Suppressor macrophage treated with lipopolysaccharide for 4 hours (primary cell): ENCODE data around the gene PLCB4.

Experiments
- DNase-seq: peaks from one replicate; pipeline ENCODE4 v3.0.0-alpha.2; 2020

The PLCB4 gene

GRCh38 chr20:9109566-9109965 is 40.7 kb downstream of the PLCB4 start:
- no peak for DNase-seq

DNA sequence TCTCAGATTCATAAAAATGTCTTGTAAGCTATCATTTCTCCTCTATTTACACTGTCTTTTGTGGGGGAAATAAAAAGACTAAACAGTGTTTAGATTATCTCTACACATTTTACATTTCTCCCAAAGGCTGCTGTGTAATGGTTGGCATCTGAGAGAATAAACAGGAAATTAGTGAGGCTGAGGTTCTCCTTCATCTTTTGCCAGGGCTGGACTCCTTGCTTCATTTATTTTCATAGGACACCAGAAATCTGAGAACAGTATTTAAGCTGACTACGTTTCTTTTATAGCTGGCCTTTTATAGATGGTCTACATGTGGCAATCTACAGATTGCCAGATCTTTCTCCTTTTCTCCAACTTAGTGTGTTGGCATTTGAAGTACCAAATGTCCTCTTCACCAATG is 41.5 kb downstream of the PLCB4 start:
- no peak for DNase-seq

- DNase-seq = no peak
These were observed 42.1 kb downstream of the PLCB4 start for GRCh38 chr20:9110916-9111432.

DNA sequence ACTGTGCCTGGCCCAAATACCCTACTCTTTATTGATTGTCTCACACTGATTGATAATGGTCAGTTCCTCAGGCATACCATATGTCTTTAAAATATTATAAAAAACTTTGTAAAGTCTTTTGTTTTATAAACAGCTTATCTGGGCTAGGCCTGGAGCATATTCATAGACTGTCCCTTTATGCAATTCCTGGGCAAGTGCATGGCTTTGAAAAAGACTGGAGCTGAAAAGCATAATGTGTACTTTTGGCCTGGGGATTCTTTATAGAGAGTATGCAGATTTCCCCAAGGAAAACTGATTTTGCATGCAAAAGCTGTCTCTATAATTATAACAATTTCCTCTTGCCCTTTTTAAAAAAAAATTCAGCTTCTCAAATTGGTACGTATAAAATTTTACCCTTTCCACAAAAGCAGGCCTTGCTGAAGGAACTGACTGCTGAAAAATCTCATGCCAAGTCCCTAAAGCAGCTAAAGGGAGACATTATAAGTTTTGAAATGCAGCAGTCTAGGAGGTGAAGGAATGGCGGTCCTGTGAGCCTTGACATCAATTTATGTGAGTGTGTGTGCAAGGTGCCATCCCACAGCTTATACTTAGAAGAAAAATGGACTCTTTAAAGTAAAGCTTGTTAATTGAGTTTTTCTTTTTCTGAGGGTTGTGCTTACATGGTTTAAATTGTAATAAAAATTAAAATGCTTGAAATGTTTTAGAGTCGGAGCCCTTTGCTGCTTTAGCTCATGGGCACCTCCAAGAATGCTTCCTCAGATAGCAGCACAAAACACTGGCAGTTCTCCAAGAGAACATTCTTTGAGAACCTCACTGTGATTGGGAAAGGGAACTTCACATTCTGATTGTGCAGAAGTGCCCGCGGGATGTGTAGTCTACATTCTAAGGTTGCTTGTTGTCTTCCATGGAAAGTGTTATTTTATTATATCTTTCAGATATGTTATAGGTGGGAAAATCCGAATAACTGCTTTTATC is 43.9 kb downstream of the PLCB4 start:
- no peak for DNase-seq

DNA sequence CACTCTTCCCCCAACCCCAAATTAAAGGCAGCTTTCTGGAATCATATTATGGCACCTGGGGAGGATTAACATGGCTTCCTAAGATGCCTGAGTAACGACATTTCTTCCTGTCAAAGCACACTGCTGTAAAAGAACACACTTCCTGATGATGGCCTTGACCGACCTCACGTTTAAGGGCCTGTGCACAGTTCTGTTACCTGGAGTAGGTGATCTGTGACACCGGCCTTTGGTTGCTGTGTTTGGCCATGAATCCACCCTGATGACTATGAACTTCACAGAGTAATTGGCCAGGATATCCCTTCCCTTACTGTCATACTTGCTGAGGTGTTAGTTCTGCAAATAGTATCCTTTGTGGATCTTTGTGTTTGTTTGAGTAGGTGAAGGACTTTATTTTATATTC is 45.8 kb downstream of the PLCB4 start:
- DNase-seq = no peak

DNA sequence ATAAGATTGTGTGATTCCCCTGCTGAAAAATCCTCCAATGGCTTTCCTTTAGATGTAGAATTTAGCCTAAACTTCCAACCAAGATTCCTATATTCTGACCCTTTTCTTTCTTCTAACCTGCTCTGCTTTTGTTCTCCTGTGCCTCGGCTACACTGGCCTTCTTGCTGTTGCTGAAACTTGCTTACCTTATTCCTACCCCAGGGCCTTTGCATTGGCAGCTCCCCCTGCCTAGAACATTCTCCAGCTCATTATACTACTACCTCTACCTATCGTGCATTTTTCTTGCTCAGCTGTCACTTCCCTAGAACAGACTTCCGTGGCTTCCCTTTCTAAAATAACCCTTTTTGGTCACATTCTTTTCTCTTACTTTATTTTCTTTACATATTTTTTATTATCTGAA is 48.7 kb downstream of the PLCB4 start:
- no peak for DNase-seq

- peak; percentile 28 for DNase-seq
These were observed 50.9 kb downstream of the PLCB4 start for GRCh38 chr20:9119776-9120175.

DNA sequence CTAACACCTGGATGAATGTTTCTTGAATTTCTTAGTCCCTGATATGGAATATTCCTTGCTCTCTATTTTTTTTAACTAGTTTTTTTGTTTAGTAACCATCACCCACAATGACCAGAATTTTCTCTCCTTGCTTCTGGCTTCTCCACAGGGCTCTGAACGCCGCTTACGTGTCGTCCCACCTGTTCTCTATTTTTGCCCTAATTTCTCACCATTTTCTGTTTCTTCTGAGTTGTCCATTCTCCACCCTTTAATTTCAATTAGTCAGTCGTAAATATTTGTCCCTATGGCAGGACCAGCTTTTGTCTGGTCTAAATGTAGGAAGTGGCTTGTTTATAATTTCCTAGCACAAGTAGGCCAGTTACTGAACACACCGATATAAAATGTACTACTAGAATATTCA is 52.3 kb downstream of the PLCB4 start:
- DNase-seq = no peak

GRCh38 chr20:9122571-9122970 is 53.7 kb downstream of the PLCB4 start:
- no peak for DNase-seq

DNA sequence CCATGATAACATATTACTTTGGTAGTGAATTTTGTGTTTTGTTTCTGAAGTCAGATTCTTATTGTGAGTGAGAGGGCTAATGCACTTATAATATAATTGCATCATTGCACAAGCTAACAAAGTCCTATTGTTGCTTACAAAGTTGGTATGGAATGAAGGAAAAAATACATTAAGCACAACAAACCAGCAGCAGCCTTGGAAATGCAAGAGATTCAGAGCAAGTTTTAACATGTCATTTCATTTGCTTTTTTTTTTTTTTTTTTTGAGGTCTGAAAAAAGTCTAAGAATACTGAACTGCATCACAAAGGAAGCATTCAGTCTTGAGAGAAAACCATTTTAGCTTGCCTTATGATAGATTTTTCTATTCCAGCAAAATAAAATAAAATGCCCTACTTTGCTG is 57.6 kb downstream of the PLCB4 start:
- DNase-seq = no peak

DNA sequence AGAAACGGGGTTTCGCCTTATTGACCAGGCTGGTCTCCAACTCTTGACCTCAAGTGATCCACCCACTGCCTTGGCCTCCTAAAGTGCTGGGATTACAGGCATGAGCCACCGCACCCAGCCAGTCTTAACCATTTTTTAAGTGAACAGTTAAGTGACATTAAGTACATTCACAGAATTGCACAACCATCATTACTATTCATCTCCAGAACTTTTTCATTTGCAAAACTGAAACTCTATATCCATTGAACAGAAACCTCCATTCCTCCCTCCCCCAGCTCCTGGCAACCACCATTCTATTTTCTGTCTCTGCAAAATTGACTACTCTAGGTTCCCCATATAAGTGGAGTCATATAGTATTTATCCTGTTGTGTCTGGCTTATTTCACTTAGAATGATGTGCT is 59.7 kb downstream of the PLCB4 start:
- DNase-seq = no peak

DNA sequence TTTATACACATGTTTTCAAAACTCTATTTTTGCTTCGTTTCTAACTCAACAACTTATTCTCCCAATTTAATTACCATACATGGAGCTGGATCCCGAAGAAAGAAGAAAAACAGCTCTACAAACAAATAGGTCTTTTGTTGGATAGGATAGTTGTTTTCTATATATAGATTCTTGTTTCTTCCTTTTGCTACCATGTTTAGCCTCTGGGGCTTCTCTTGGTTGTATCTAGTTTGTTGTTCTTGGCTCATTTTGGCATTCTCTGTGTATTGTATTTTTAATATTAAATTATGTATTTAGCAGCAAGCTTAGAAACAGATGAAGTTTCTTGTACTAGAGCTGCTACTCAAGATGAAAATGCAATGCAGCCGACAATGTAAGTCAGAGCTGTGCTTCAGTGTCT is 60.9 kb downstream of the PLCB4 start:
- DNase-seq = no peak

DNA sequence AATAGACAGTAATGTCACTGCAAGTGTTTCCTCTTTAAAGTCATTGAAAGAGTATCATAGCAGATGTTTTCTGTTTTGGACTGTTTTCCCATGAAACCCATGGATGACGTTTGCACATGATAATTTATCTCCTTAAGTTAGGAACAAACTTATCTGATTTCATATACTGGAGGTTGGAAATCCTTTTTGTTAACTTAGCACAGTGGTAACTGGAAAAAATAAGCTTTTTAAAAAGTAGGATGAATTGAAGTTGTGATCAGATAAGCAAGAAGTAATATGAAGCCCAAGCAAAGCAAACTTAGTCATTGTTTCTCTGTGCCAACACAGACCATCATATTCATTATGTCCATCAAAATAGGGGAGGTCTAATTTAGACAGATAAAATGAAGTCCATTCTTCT is 61.6 kb downstream of the PLCB4 start:
- no peak for DNase-seq

GRCh38 chr20:9131841-9132240 is 63.0 kb downstream of the PLCB4 start:
- no peak for DNase-seq

- DNase-seq = no peak
These were observed 65.5 kb downstream of the PLCB4 start for GRCh38 chr20:9134346-9134745.

DNA sequence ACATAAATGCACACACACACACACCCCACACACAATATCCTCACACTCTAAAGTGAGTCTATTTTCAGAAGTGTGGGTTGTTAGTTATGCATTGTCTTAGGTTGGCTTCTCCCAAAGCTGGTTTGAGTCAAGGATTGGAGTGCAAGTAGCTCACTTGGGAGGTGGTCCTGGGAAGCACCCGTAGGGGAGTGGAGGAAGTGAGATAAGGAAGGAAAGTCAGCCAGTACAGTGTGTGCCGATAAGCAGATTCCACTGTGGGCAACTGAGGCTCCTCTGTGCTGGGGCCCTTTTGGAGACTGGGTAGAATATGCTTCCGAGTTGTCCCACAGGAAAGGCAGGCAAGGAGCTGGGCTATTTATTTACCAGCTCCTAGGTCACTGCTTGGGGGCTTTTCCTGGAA is 67.2 kb downstream of the PLCB4 start:
- no peak for DNase-seq

GRCh38 chr20:9137001-9137400 is 68.1 kb downstream of the PLCB4 start:
- DNase-seq = no peak

DNA sequence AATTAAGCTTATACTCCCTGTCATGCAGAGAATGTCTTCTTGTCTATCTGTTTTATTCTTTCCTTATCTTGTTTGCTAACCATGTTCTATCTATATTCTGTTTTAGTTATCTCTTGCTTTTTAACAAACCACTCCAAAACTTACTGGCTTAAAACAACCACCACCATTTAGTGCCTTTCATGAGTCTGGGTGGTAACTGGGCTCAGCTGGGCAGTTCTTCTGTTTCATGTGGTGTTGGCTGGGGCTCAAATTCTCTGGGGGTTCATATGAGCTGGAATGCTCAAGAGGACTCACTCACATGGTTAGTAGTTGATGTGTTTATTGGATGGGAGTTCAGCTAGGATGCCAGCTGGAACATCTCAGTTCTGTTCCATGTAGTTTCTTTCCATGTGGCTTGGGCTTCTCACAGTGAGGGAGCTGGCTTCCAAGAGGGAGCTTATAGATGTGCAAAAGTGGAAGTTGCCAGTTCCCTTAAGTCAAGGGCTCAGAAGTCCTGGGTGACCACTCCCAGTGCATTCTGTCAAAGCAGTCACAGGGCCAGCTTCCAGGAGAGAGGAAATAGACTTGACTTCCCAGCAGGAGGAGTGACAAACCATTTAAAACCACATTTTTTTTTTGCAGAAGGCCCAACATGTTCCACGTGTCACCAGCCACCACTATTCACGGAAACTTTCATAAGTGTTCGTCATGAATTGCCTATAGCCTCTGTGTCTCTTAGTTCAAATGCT is 70.4 kb downstream of the PLCB4 start:
- DNase-seq = peak; percentile 20

- DNase-seq = no peak
These were observed 71.4 kb downstream of the PLCB4 start for GRCh38 chr20:9140162-9140760.

- no peak for DNase-seq
These were observed 72.2 kb downstream of the PLCB4 start for GRCh38 chr20:9141070-9141469.

DNA sequence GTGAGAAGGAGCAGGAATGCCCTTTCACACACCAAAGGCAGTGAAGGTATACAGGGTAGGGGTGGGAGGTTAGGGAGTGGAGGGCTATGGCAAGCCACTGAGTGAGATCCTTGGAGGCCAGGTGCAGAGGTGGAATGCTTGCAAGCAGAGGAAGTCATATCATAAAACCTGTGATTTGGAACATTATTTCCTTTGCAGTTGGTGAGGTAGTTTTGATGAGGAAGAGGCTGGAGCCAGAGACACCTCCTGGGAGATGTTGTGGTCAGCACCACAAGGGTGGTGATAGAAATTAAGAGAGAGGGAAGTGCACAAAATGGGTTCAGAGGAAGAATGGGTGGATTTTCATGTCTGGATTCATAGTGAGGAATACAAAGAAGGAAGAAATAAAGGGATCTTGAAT is 73.0 kb downstream of the PLCB4 start:
- DNase-seq = no peak

DNA sequence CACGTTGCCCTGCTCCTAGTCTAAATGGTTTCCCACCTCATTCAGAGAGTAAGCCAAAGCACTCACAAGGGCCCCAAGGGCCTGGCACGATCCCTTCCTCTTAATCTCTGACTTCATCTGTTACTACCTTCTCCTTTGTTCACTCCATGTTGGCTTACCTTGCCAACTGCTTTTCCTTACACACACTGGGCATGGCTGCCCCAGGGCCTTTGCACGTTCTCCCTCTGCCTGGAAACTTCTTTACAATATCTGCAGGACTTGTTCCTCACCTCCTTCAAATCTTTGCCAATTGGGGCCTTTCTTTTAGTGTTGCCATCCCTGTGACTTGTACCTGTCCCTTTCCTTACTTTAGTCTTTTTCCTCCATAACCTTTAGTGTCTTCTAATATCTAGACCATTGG is 73.9 kb downstream of the PLCB4 start:
- DNase-seq = no peak

- DNase-seq = no peak
These were observed 75.0 kb downstream of the PLCB4 start for GRCh38 chr20:9143926-9144325.

DNA sequence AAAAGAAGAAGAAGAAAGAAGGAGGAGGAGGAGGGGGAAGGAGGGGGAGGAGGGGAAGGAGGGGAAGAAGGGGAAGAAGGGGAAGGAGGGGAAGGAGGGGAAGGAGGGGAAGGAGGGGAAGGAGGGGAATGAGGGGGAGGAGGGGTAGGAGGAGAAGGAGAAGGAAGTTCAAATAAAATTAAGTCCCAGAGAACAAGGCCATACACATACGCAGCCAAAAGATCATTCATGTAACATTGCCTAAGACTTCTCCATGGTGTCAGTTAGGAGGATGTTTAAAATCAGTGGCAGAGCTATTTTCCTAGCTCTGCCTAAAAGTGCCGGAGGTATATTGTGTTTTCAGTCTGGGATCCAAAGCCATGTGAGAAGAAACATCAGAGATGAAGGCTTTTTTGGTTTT is 75.8 kb downstream of the PLCB4 start:
- DNase-seq = no peak
